HepG2 (cell line): Measurements from ENCODE around the gene FRK. TPM values are rescaled to one million over a fixed set of nuclear protein-coding genes. Genes with fewer than 3 reads are reported as not detected.

ENCODE experiments used
- AFF4 ChIP-seq: sonication (generic); formaldehyde crosslinking; IDR thresholded peaks from 2 replicates; pipeline ENCODE4 v1.4.0; 2020; ENCODE audit warnings: missing genetic modification reagents
- ESRRA ChIP-seq: sonication (generic); formaldehyde crosslinking; IDR thresholded peaks from 2 replicates; pipeline ENCODE4 v1.5.1; 2020; ENCODE audit warnings: mild to moderate bottlenecking, low read depth, missing genetic modification reagents
- FOXP4 ChIP-seq: sonication (generic); formaldehyde crosslinking; IDR thresholded peaks from 2 replicates; pipeline ENCODE4 v1.4.0; 2020; ENCODE audit warnings: missing genetic modification reagents
- GMEB1 ChIP-seq: sonication (generic); formaldehyde crosslinking; IDR thresholded peaks from 2 replicates; pipeline ENCODE4 v1.5.1; 2020; ENCODE audit warnings: missing genetic modification reagents, mild to moderate bottlenecking, borderline replicate concordance
- HMGA1 ChIP-seq: sonication (generic); formaldehyde crosslinking; conservative IDR thresholded peaks from 2 replicates; pipeline ENCODE4 v1.4.0; 2020; ENCODE audit warnings: missing genetic modification reagents
- IRF1 ChIP-seq: sonication (generic); formaldehyde crosslinking; IDR thresholded peaks from 2 replicates; pipeline ENCODE4 v1.4.0; 2020; ENCODE audit warnings: low read depth, mild to moderate bottlenecking, missing genetic modification reagents
- IRF2 ChIP-seq: IDR thresholded peaks from 2 replicates; pipeline ENCODE4 v1.6.1; 2018; ENCODE audit warnings: missing genetic modification reagents, missing compliant biosample characterization
- MAF1 ChIP-seq: sonication (generic); formaldehyde crosslinking; IDR thresholded peaks from 2 replicates; pipeline ENCODE4 v1.5.0; 2020; ENCODE audit warnings: missing genetic modification reagents, borderline replicate concordance
- RORA ChIP-seq: sonication (generic); formaldehyde crosslinking; IDR thresholded peaks from 2 replicates; pipeline ENCODE4 v1.5.0; 2020; ENCODE audit warnings: mild to moderate bottlenecking, missing genetic modification reagents, moderate library complexity
- SETDB1 ChIP-seq: sonication (generic); formaldehyde crosslinking; IDR thresholded peaks from 2 replicates; pipeline ENCODE4 v1.5.1; 2020; ENCODE audit warnings: missing genetic modification reagents, mild to moderate bottlenecking, borderline replicate concordance
- SMYD3 ChIP-seq: sonication (generic); formaldehyde crosslinking; IDR thresholded peaks from 2 replicates; pipeline ENCODE4 v1.8.1; 2023; ENCODE audit warnings: mild to moderate bottlenecking, missing genetic modification reagents
- XBP1 ChIP-seq: sonication (generic); formaldehyde crosslinking; IDR thresholded peaks from 2 replicates; pipeline ENCODE4 v1.5.0; 2020; ENCODE audit warnings: missing genetic modification reagents
- ZNF7 ChIP-seq: IDR thresholded peaks from 2 replicates; pipeline ENCODE4 v1.6.1; 2016; ENCODE audit warnings: missing biosample characterization, missing genetic modification reagents
- ZNF776 ChIP-seq: sonication (generic); formaldehyde crosslinking; IDR thresholded peaks from 2 replicates; pipeline ENCODE4 v1.4.0; 2020; ENCODE audit warnings: mild to moderate bottlenecking, missing genetic modification reagents
- ZNF850 ChIP-seq: sonication (generic); formaldehyde crosslinking; conservative IDR thresholded peaks from 2 replicates; pipeline ENCODE4 v1.9.0; 2021; ENCODE audit warnings: mild to moderate bottlenecking, missing genetic modification reagents
- ZSCAN22 ChIP-seq: sonication (generic); formaldehyde crosslinking; IDR thresholded peaks from 2 replicates; pipeline ENCODE4 v1.4.0; 2020; ENCODE audit warnings: mild to moderate bottlenecking, missing genetic modification reagents
- polyA plus RNA-seq, 8 experiments: library from polyadenylated mRNA; depleted of rRNA in 3 of 8; stranded (reverse) in 7 of 8; unstranded in 1 of 8; fragments of >200 nt; fragmentation: Illumina TruSeq in 4 of 8; extraction: Trizol in 4 of 8; gene quantifications; 2 replicates each; pipeline versions ENCODE4 v1.2.1 to v1.2.3, GENCODE V29; 2011 to 2016; ENCODE audit warnings: low read depth in 4 of 8, missing spikeins in 1 of 8, mixed read lengths in 1 of 8; ENCODE audit not compliant: insufficient read depth in 1 of 8
- total RNA-seq, 5 experiments: library from RNA; depleted of rRNA; stranded (reverse); fragments of >200 nt; fragmentation: Illumina TruSeq; extraction: Trizol; gene quantifications; 2 replicates each; pipeline ENCODE4 v1.2.3, GENCODE V29; 2016; ENCODE audit warnings: low read depth in 1 of 5
- TF ChIP-seq, protein P1 (sequence below): sonication (generic); formaldehyde crosslinking; IDR thresholded peaks from 2 replicates; pipeline ENCODE4 v1.9.0; 2021; ENCODE audit warnings: missing genetic modification reagents, mild to moderate bottlenecking, borderline replicate concordance
- TF ChIP-seq, protein P2 (sequence below): sonication (generic); formaldehyde crosslinking; IDR thresholded peaks from 2 replicates; pipeline ENCODE4 v1.8.1; 2023; ENCODE audit warnings: mild to moderate bottlenecking, moderate library complexity, missing genetic modification reagents

FRK gene
- total and polyA plus RNA-seq, 2 of the 13 experiments (the other 11 are each of a cell fraction or from before 2014, with no cell fraction given), result 1.3 to 2.9 TPM

DNA sequence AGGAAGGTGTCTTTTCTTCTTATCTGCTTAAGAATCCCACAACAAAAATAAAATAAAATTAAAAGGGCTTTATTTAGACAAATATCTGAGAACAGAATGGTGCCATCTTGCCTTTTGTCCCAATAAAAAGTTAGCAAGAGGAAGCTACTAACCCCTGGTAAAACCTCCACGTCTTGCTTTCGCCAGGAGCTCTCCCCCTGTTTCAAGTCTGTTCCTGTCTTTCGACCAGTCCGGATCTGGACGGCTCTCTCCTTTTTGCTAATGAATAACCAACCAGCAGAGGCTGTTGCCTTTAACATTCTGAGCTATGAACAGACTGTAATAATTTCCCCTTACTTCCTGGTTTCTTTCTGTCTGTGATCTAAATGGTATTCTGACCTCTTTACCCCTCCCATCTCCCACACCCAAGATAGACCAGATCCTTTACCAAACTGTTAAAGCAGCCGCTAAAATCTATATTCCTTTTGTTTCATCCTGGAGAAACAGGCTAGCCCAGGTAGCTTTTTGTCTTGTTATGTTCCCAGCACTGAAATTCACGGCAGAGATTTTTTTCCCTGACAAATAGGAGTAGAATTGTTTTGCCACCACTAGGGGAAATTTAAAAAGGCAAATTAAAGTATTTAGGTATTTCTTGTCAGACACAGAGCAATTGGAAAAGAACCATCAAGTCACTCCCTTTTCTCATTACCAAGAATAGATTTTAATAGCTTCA, at the start of gene FRK (continued):
- TF ChIP-seq RORA (CRISPR knock-in tag) (no peak), SETDB1 (CRISPR knock-in tag) (no peak), ESRRA (CRISPR knock-in tag) (0 out of 2 replicates have a peak, but pooled peaks have one; percentile 5), IRF2 (peak; percentile 55; the same call in 1 of the 2 replicates), ZNF7 (CRISPR knock-in tag) (no peak), IRF1 (CRISPR knock-in tag) (no peak), GMEB1 (0 out of 2 replicates have a peak, but pooled peaks have one; percentile 14), ZNF850 (CRISPR knock-in tag) (no peak), ZSCAN22 (no peak), SMYD3 (no peak; the same call in 1 of the 2 replicates), FOXP4 (CRISPR knock-in tag) (no peak; the same call in 1 of the 2 replicates), MAF1 (no peak), AFF4 (no peak), HMGA1 (CRISPR knock-in tag) (no peak), ZNF776 (CRISPR knock-in tag) (no peak), XBP1 (CRISPR knock-in tag) (no peak)
- TF ChIP-seq, protein P1, sequence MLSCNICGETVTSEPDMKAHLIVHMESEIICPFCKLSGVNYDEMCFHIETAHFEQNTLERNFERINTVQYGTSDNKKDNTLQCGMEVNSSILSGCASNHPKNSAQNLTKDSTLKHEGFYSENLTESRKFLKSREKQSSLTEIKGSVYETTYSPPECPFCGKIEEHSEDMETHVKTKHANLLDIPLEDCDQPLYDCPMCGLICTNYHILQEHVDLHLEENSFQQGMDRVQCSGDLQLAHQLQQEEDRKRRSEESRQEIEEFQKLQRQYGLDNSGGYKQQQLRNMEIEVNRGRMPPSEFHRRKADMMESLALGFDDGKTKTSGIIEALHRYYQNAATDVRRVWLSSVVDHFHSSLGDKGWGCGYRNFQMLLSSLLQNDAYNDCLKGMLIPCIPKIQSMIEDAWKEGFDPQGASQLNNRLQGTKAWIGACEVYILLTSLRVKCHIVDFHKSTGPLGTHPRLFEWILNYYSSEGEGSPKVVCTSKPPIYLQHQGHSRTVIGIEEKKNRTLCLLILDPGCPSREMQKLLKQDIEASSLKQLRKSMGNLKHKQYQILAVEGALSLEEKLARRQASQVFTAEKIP (CRISPR knock-in tag), result no peak
- TF ChIP-seq, protein P2, sequence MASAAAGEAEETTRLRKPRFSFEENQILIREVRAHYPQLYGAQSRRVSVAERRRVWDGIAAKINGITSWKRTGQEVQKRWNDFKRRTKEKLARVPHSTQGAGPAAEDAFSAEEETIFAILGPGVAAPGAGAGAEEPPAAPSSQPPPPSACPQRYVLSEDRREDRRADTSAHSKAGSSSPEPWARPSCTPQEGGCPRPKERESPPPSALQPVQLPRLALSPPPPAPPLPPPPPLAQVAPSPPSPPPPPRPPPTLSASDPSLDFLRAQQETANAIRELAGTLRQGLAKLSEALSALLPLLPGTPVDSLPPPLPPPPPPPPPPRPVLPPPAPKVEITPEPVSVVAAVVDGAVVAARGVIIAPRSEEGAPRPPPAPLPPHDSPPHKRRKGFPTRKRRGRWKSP (CRISPR knock-in tag), result no peak
